ENCODE results near the gene CTNNA3. TPM values are rescaled to one million over a fixed set of nuclear protein-coding genes. Genes with fewer than 3 reads are reported as not detected.
A peak's percentile ranks its signal among the peaks of the same experiment; 100 is the strongest.

The CTNNA3 gene
- total RNA-seq, 1 experiment from 2014 or later = 0.02 TPM

DNA sequence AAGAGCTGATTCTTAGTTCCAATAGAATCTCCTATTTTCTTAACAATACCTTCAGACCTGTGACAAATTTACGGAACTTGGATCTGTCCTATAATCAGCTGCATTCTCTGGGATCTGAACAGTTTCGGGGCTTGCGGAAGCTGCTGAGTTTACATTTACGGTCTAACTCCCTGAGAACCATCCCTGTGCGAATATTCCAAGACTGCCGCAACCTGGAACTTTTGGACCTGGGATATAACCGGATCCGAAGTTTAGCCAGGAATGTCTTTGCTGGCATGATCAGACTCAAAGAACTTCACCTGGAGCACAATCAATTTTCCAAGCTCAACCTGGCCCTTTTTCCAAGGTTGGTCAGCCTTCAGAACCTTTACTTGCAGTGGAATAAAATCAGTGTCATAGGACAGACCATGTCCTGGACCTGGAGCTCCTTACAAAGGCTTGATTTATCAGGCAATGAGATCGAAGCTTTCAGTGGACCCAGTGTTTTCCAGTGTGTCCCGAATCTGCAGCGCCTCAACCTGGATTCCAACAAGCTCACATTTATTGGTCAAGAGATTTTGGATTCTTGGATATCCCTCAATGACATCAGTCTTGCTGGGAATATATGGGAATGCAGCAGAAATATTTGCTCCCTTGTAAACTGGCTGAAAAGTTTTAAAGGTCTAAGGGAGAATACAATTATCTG, 768.6 kb downstream of the CTNNA3 start:
- H3K9me3 Mint-ChIP-seq (ENCODE audit: unreplicated experiment) = no peaks in the 10 kb centered on the region
- intact Hi-C loops (cut with micrococcal nuclease) = no loop called here
- TF ChIP-seq, protein P1, sequence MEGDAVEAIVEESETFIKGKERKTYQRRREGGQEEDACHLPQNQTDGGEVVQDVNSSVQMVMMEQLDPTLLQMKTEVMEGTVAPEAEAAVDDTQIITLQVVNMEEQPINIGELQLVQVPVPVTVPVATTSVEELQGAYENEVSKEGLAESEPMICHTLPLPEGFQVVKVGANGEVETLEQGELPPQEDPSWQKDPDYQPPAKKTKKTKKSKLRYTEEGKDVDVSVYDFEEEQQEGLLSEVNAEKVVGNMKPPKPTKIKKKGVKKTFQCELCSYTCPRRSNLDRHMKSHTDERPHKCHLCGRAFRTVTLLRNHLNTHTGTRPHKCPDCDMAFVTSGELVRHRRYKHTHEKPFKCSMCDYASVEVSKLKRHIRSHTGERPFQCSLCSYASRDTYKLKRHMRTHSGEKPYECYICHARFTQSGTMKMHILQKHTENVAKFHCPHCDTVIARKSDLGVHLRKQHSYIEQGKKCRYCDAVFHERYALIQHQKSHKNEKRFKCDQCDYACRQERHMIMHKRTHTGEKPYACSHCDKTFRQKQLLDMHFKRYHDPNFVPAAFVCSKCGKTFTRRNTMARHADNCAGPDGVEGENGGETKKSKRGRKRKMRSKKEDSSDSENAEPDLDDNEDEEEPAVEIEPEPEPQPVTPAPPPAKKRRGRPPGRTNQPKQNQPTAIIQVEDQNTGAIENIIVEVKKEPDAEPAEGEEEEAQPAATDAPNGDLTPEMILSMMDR (IDR thresholded peaks at IDR 0.05; ENCODE audit: unreplicated experiment) = no peak
- ChIA-PET CTCF (interaction anchor here (0.6 to 1.4 kb wide), 5 partner anchors 13 to 592 kb away, joined by 3 to 4 read pairs (median 4); no protein-coding TSS in a partner anchor), POLR2A (interaction anchor here (1.0 kb wide), 1 partner anchor 11 kb away, joined by 5 read pairs; no protein-coding TSS in a partner anchor)
- no peaks in the 10 kb centered on the region for H3K36me3 Mint-ChIP-seq (ENCODE audit: insufficient read depth, unreplicated experiment)
- DNase-seq (ENCODE audit: unreplicated experiment) = no peak
- H3K27ac Mint-ChIP-seq (ENCODE audit: low read depth, unreplicated experiment) = no peak overlapping the region
- H3K4me3 Mint-ChIP-seq (ENCODE audit: unreplicated experiment) = no peak overlapping the region
- peaks cover 6% of the 10 kb centered on the region for H3K4me1 Mint-ChIP-seq (ENCODE audit: insufficient read depth, unreplicated experiment)
- no TSS peak for BruUV-seq (replicated peaks)
- peaks cover 25% of the 10 kb centered on the region for H3K27me3 Mint-ChIP-seq (ENCODE audit: insufficient read depth, unreplicated experiment)

DNA sequence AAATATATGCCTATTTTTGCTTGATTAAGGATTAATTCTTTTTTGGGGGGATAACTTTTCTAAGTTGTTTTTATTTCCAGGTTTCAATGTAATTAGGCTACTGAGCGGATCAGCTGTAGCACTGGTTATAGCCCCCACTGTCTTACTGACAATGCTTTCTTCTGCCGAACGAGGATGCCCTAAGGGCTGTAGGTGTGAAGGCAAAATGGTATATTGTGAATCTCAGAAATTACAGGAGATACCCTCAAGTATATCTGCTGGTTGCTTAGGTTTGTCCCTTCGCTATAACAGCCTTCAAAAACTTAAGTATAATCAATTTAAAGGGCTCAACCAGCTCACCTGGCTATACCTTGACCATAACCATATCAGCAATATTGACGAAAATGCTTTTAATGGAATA, 769.2 kb downstream of the CTNNA3 start:
- H3K27ac Mint-ChIP-seq (ENCODE audit: low read depth, unreplicated experiment) = no peak overlapping the region
- H3K9me3 Mint-ChIP-seq (ENCODE audit: unreplicated experiment) = no peaks in the 10 kb centered on the region
- H3K4me3 Mint-ChIP-seq (ENCODE audit: unreplicated experiment) = no peak overlapping the region
- peaks cover 6% of the 10 kb centered on the region for H3K4me1 Mint-ChIP-seq (ENCODE audit: insufficient read depth, unreplicated experiment)
- TF ChIP-seq, protein P1 (IDR thresholded peaks at IDR 0.05; ENCODE audit: unreplicated experiment) = no peak
- POLR2A ChIA-PET = interaction anchor here (1.0 kb wide), 1 partner anchor 12 kb away, joined by 5 read pairs; no protein-coding TSS in a partner anchor
- H3K36me3 Mint-ChIP-seq (ENCODE audit: insufficient read depth, unreplicated experiment) = no peaks in the 10 kb centered on the region
- CTCF ChIA-PET = interaction anchor here (0.6 to 1.8 kb wide), 4 partner anchors 10 to 593 kb away, joined by 3 to 7 read pairs (median 4); no protein-coding TSS in a partner anchor
- DNase-seq (ENCODE audit: unreplicated experiment) = no peak
- no TSS peak for BruUV-seq (replicated peaks)
- peaks cover 23% of the 10 kb centered on the region for H3K27me3 Mint-ChIP-seq (ENCODE audit: insufficient read depth, unreplicated experiment)
- intact Hi-C loops (cut with micrococcal nuclease) = no loop called here

DNA sequence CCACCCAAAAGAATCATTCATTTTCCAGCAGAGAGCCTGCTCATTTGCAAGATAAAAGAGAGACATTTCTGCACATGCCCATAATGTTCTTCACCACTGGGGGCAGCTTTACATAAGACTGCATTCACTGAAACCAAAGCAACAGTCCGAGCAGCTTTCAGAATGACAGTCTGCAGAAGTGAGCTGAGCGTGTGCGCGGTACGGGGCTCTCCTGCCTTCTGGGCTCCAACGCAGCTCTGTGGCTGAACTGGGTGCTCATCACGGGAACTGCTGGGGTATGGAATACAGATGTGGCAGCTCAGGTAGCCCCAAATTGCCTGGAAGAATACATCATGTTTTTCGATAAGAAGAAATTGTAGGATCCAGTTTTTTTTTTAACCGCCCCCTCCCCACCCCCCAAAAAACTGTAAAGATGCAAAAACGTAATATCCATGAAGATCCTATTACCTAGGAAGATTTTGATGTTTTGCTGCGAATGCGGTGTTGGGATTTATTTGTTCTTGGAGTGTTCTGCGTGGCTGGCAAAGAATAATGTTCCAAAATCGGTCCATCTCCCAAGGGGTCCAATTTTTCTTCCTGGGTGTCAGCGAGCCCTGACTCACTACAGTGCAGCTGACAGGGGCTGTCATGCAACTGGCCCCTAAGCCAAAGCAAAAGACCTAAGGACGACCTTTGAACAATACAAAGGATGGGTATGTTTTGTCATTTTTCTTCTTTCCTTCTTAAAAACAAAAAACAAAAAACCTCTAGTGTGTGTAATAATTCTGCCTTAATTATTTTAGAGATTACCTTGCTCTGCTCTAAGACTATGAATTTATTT, 769.9 kb downstream of the CTNNA3 start, which contains the start of gene LRRTM3:
TSS of gene LRRTM3 (plus strand) at position 141 of the 820 bp plus-strand sequence.
- DNase-seq (ENCODE audit: unreplicated experiment) = peak; percentile 81
- Mint-ChIP-seq H3K4me1 (ENCODE audit: insufficient read depth, unreplicated experiment) (peaks cover 6% of the 10 kb centered on the region), H3K27ac (ENCODE audit: low read depth, unreplicated experiment) (no peak within 1 kb of the TSS), H3K9me3 (ENCODE audit: unreplicated experiment) (no peaks in the 10 kb centered on the region), H3K4me3 (ENCODE audit: unreplicated experiment) (peak within 1 kb of the TSS; percentile 33), H3K27me3 (ENCODE audit: insufficient read depth, unreplicated experiment) (peaks cover 23% of the 10 kb centered on the region), H3K36me3 (ENCODE audit: insufficient read depth, unreplicated experiment) (no peaks in the 10 kb centered on the region)
- no TSS peak for BruUV-seq (replicated peaks)
- ChIA-PET POLR2A (interaction anchor here (0.7 kb wide), 1 partner anchor 827 kb away, joined by 3 read pairs; no protein-coding TSS in a partner anchor), CTCF (interaction anchor here (0.6 to 2.2 kb wide), 26 partner anchors 8 to 1948 kb away, joined by 3 to 12 read pairs (median 4); no protein-coding TSS in a partner anchor)
- TF ChIP-seq, protein P1 (IDR thresholded peaks at IDR 0.05; ENCODE audit: unreplicated experiment) = peak; percentile 45
- intact Hi-C loops (cut with micrococcal nuclease) = no loop called here

DNA sequence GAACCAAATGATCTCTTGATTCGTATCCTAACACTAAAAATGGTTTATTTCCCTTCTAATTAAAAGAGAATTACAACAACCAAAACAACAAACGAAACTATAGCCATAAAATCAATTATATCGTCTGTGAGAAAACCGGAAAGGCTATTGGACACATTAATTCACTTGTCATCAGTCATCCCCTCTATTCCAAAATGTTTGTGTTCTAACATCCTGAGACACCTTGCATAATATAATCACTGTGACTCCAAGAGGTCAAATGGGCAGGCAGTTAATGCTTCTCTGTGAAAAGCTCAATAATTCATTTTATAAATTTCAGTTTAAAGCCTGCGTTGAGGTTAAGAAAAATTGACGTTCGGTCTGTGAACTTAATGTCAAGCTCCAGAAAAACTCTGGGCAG, 770.6 kb downstream of the CTNNA3 start:
- H3K9me3 Mint-ChIP-seq (ENCODE audit: unreplicated experiment) = no peaks in the 10 kb centered on the region
- TF ChIP-seq, protein P1 (IDR thresholded peaks at IDR 0.05; ENCODE audit: unreplicated experiment) = no peak
- H3K4me1 Mint-ChIP-seq (ENCODE audit: insufficient read depth, unreplicated experiment) = peaks cover 6% of the 10 kb centered on the region
- H3K27me3 Mint-ChIP-seq (ENCODE audit: insufficient read depth, unreplicated experiment) = peaks cover 23% of the 10 kb centered on the region
- H3K4me3 Mint-ChIP-seq (ENCODE audit: unreplicated experiment) = no peak overlapping the region
- CTCF ChIA-PET = interaction anchor here (0.5 to 2.2 kb wide), 27 partner anchors 8 to 1948 kb away, joined by 3 to 12 read pairs (median 3); no protein-coding TSS in a partner anchor
- no peak overlapping the region for H3K27ac Mint-ChIP-seq (ENCODE audit: low read depth, unreplicated experiment)
- POLR2A ChIA-PET = no interaction called here
- no TSS peak for BruUV-seq (replicated peaks)
- DNase-seq (ENCODE audit: unreplicated experiment) = no peak
- H3K36me3 Mint-ChIP-seq (ENCODE audit: insufficient read depth, unreplicated experiment) = no peaks in the 10 kb centered on the region
- intact Hi-C loops (cut with micrococcal nuclease) = no loop called here
